KMS-11 (cell line): Measurements from ENCODE around the gene EFNA4.

ENCODE experiments used
- H2AFZ ChIP-seq: fragments of 200-600 bp; sonication (generic); 2 replicates; pipeline ENCODE4 v1.6.1; 2016; ENCODE audit warnings: antibody characterized with exemption, mixed run types, low read depth
- H3K27ac ChIP-seq: fragments of 200-600 bp; sonication (generic); 2 replicates; pipeline ENCODE4 v1.6.1; 2016; ENCODE audit warnings: mild to moderate bottlenecking, mixed run types
- H3K27me3 ChIP-seq: fragments of 200-600 bp; sonication (generic); 2 replicates; pipeline ENCODE4 v1.6.1; 2017; ENCODE audit warnings: mild to moderate bottlenecking, low read depth, mixed run types, moderate library complexity; ENCODE audit not compliant: insufficient read depth
- H3K36me3 ChIP-seq: fragments of 200-600 bp; sonication (generic); 2 replicates; pipeline ENCODE4 v1.6.1; 2017; ENCODE audit warnings: mild to moderate bottlenecking, mixed run types; ENCODE audit not compliant: insufficient read depth
- H3K4me1 ChIP-seq: fragments of 200-600 bp; sonication (generic); 2 replicates; pipeline ENCODE4 v1.6.1; 2016; ENCODE audit warnings: mild to moderate bottlenecking, low read depth, mixed run types; ENCODE audit not compliant: poor library complexity, severe bottlenecking
- H3K4me2 ChIP-seq: fragments of 200-600 bp; sonication (generic); 2 replicates; pipeline ENCODE4 v1.7.0; 2016; ENCODE audit warnings: mild to moderate bottlenecking, mixed run types
- H3K4me3 ChIP-seq: fragments of 200-600 bp; sonication (generic); IDR thresholded peaks from 2 replicates; pipeline ENCODE4 v1.6.1; 2017; ENCODE audit warnings: low read depth, low read length, mixed read lengths; ENCODE audit not compliant: insufficient read depth
- H3K79me2 ChIP-seq: fragments of 200-600 bp; sonication (generic); 2 replicates; pipeline ENCODE4 v1.6.1; 2016; ENCODE audit warnings: low read depth, mixed run types; ENCODE audit not compliant: insufficient read depth
- H3K9ac ChIP-seq: fragments of 200-600 bp; sonication (generic); 2 replicates; pipeline ENCODE4 v1.6.1; 2016; ENCODE audit warnings: mild to moderate bottlenecking, mixed run types
- H4K20me1 ChIP-seq: fragments of 200-600 bp; sonication (generic); 2 replicates; pipeline ENCODE4 v1.6.1; 2016; ENCODE audit warnings: mild to moderate bottlenecking, mixed run types; ENCODE audit not compliant: insufficient read depth
- TF ChIP-seq, protein P1 (sequence below): fragments of 200-600 bp; sonication (generic); conservative IDR thresholded peaks from 2 replicates; pipeline ENCODE4 v1.6.1; 2017; ENCODE audit warnings: low read depth, mild to moderate bottlenecking, antibody characterized with exemption, low read length, moderate library complexity, mixed read lengths

Gene EFNA4

GRCh38 chr1:155030899-155031298 lies 32.6 kb upstream of the EFNA4 start:
- Histone ChIP-seq H3K27me3 (peaks cover 41% of the 10 kb centered on the region; the same call in 1 of the 2 replicates), H4K20me1 (no peaks in the 10 kb centered on the region), H3K4me3 (no peak overlapping the region), H3K79me2 (no peaks in the 10 kb centered on the region), H3K4me2 (no peak overlapping the region), H3K36me3 (no peaks in the 10 kb centered on the region), H3K9ac (no peak overlapping the region), H3K27ac (no peak overlapping the region), H3K4me1 (no peaks in the 10 kb centered on the region), H2AFZ (no peak overlapping the region)
- TF ChIP-seq, protein P1, sequence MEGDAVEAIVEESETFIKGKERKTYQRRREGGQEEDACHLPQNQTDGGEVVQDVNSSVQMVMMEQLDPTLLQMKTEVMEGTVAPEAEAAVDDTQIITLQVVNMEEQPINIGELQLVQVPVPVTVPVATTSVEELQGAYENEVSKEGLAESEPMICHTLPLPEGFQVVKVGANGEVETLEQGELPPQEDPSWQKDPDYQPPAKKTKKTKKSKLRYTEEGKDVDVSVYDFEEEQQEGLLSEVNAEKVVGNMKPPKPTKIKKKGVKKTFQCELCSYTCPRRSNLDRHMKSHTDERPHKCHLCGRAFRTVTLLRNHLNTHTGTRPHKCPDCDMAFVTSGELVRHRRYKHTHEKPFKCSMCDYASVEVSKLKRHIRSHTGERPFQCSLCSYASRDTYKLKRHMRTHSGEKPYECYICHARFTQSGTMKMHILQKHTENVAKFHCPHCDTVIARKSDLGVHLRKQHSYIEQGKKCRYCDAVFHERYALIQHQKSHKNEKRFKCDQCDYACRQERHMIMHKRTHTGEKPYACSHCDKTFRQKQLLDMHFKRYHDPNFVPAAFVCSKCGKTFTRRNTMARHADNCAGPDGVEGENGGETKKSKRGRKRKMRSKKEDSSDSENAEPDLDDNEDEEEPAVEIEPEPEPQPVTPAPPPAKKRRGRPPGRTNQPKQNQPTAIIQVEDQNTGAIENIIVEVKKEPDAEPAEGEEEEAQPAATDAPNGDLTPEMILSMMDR = no peak

DNA sequence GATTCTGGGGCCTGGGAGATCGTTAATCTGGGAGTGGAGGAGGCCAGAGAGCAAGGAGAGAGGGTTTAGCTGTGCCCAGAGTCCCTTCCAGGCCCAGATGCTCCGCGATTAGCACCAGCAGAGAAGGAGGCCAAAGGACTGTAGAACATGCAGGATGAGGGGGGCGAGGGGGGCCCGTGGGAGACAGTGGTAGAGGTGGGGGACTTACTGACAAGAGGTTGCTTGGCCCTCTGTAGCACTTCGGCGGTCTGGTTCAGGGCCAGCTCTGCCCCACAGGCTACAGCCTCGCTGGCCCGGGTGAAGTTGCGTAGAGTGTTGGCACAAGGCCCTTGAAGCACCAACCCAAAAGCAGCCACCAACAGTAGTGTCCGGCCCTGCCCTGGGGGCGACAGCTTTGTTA lies 30.7 kb upstream of the EFNA4 start:
- TF ChIP-seq, protein P1 = no peak
- no peaks in the 10 kb centered on the region for H3K4me1 ChIP-seq

DNA sequence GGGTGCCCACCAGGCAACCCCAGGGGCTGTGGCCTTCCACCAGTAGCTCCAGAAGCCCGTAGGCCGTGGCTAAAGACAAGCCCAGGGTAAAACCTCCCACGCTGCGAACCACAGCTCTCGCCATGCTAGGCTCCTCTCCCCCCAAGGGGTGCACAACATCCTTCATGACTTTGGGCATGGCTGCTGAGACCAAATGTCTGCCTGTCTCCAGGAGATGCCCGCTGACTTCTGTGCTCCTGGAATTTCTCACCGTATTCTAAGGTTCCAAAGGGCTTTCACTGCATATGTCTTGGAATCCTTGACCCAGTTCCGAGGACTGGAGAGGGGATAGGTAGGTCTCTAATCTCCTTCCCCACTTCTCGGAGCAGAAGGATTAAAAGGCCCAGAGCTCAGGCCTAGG lies 30.0 kb upstream of the EFNA4 start, which contains the start of the genes DCST1 and DCST2:
DCST1 (plus strand) TSS at position 301 of the 400 bp plus-strand sequence. CDS start 213 bp downstream, outside the sequence.
DCST2 (minus strand) TSS at position 258 of the 400 bp plus-strand sequence; CDS start at position 178, 80 bp downstream.
- Histone ChIP-seq H3K4me3 (no peak within 1 kb of the TSS), H3K4me2 (no peak within 1 kb of the TSS), H4K20me1 (no peaks in the 10 kb centered on the region), H3K4me1 (no peaks in the 10 kb centered on the region), H3K36me3 (no peaks in the 10 kb centered on the region), H3K9ac (no peak within 1 kb of the TSS), H2AFZ (no peak within 1 kb of the TSS), H3K27me3 (peaks cover 47% of the 10 kb centered on the region; the same call in 1 of the 2 replicates), H3K27ac (no peak within 1 kb of the TSS), H3K79me2 (no peaks in the 10 kb centered on the region)
- TF ChIP-seq, protein P1 = no peak

More for the DNA sequence above, 30.7 kb upstream of the EFNA4 start:
- Histone ChIP-seq H4K20me1 (no peaks in the 10 kb centered on the region), H2AFZ (no peak overlapping the region), H3K27me3 (peaks cover 41% of the 10 kb centered on the region; the same call in 1 of the 2 replicates), H3K9ac (no peak overlapping the region), H3K4me2 (no peak overlapping the region), H3K27ac (no peak overlapping the region), H3K36me3 (no peaks in the 10 kb centered on the region), H3K79me2 (no peaks in the 10 kb centered on the region), H3K4me3 (no peak overlapping the region)

DNA sequence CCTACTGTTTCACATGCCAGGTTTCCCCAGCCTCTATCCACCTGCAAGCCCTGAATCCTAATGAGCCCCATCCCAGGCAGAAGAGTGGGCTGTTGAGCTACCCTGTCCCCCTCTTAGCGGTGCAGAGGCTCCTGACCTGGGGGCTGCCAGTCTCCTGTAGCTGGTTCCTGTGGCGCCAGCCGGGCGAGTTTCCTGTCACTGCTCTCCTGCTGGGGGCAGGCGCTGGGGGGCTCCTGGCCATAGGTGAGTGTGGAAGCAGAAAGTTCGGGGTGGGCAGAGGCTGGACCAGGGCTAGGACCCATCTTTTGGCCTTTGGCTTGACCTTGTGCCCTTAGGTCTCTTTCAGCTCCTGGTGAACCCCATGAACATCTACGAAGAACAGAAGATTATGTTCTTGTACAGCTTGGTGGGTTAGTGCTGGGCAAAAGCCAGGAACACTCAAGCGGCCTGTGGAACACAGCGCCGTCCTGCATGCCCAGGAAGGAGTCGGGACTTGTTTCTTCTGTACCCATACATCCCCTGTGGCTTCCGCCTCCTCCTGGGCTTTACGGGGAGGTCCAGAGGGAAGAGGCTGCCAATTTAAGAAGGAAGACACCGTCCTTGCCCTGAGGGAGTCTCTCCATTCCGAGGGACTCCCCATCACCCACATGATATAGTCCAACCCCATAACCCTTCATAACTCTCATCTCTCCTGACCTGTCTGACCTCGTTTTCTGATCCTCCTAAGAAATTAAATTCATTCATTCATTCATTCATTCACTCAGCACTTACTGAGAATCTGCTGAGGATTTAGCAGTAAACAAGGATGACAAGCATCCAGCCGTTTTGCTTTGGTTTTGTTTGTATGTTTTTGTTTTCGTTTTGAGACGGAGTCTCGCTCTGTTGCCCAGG lies 29.0 kb upstream of the EFNA4 start:
- Histone ChIP-seq H2AFZ (no peak overlapping the region), H3K79me2 (no peaks in the 10 kb centered on the region), H3K4me1 (peaks cover 5% of the 10 kb centered on the region), H4K20me1 (no peaks in the 10 kb centered on the region), H3K27ac (no peak overlapping the region), H3K4me3 (no peak overlapping the region), H3K9ac (no peak overlapping the region), H3K4me2 (no peak overlapping the region), H3K27me3 (peaks cover 46% of the 10 kb centered on the region; the same call in 1 of the 2 replicates), H3K36me3 (no peaks in the 10 kb centered on the region)
- TF ChIP-seq, protein P1 = no peak
